K562 (cell line): Measurements from ENCODE around the gene NABP1. TPM values are rescaled to one million over a fixed set of nuclear protein-coding genes. Genes with fewer than 3 reads are reported as not detected.

Source experiments
- ATAC-seq: fragments of 200-7000 bp; cut with Tn5 transposase; 3 replicates; pipeline ENCODE4 v1.9.1; 2020; ENCODE audit warnings: moderate library complexity
- BruUV-seq: library from RNA; stranded (reverse); fragments of 400-500 nt; replicated peaks from 2 replicates; lab custom pipeline; 2021; lab: Mats Ljungman, UMichigan
- CTCF ChIA-PET: fragments of 300-600 bp; formaldehyde crosslinking; extraction: SDS; loops from one replicate; lab custom pipeline; 2021; ENCODE audit warnings: low intra/inter-chr PET ratio; lab: Yijun Ruan, JAX
- POLR2A ChIA-PET: fragments of 300-600, 350-650 bp; sonication (Branson Sonifier 250); formaldehyde crosslinking; extraction: SDS; loops from one replicate; lab custom pipeline; 2021; ENCODE audit warnings: antibody characterized with exemption, inconsistent platforms; lab: Yijun Ruan, JAX
- DNase-seq, 4 experiments: peaks; one replicate each; pipeline versions ENCODE4 v3.0.0 to v3.0.0-alpha.2; 2011 to 2018; ENCODE audit warnings: low spot score in 3 of 4, mixed read lengths in 3 of 4; ENCODE audit errors: extremely low read depth in 1 of 4
- FAIRE-seq: peaks from 2 replicates; lab custom pipeline; 2011; peaks lifted over from hg19 to GRCh38; lab: Jason Lieb, UNC
- H2AFZ ChIP-seq: 2 replicates; pipeline ENCODE4 v1.6.0; 2011; ENCODE audit warnings: low read depth, low read length, control low read depth, inconsistent platforms
- H3K27ac ChIP-seq: fragments of 200-600 bp; 3 replicates; pipeline ENCODE4 v1.8.0; 2011; ENCODE audit warnings: low read depth, mild to moderate bottlenecking, control low read depth, inconsistent platforms, low read length, moderate library complexity, mixed read lengths; ENCODE audit errors: extremely low read depth
- H3K27me3 ChIP-seq, 2 experiments: fragments of 300-600 bp in 1 of 2; 2 replicates in 1 of 2; 3 replicates in 1 of 2; pipeline versions ENCODE4 v1.6.0 to v1.8.0; 2011; ENCODE audit warnings: inconsistent platforms in 2 of 2, low read length in 2 of 2, mild to moderate bottlenecking in 1 of 2, mixed read lengths in 1 of 2, moderate library complexity in 1 of 2; ENCODE audit not compliant: control insufficient read depth in 2 of 2, insufficient read depth in 2 of 2
- H3K36me3 ChIP-seq: fragments of 300-600 bp; 3 replicates; pipeline ENCODE4 v1.8.0; 2011; ENCODE audit warnings: mild to moderate bottlenecking, low read length, inconsistent platforms; ENCODE audit not compliant: control insufficient read depth, insufficient read depth
- H3K4me1 ChIP-seq, 2 experiments: fragments of 200-600 bp in 1 of 2; replicated peaks in 1 of 2; 2 replicates in 1 of 2; 3 replicates in 1 of 2; pipeline versions ENCODE4 v1.5.1 to v1.8.0; 2011; ENCODE audit warnings: inconsistent platforms in 2 of 2, low read length in 2 of 2, mild to moderate bottlenecking in 1 of 2, mixed read lengths in 1 of 2, moderate library complexity in 1 of 2; ENCODE audit not compliant: control insufficient read depth in 2 of 2, insufficient read depth in 2 of 2
- H3K4me2 ChIP-seq: 2 replicates; pipeline ENCODE4 v1.6.1; 2011; ENCODE audit warnings: low read length, control low read depth, inconsistent platforms, mixed read lengths; ENCODE audit not compliant: insufficient read depth
- H3K4me3 ChIP-seq: fragments of 200-600 bp; sonication (generic), shearing (Covaris generic); 2 replicates; pipeline ENCODE4 v1.5.1; 2016; ENCODE audit warnings: control low read depth, inconsistent platforms
- H3K79me2 ChIP-seq: fragments of 200-600 bp; 3 replicates; pipeline ENCODE4 v1.8.0; 2011; ENCODE audit warnings: low read length, inconsistent platforms; ENCODE audit not compliant: control insufficient read depth, insufficient read depth
- H3K9ac ChIP-seq, 2 experiments: 2 replicates each; pipeline versions ENCODE4 v1.6.0 to v1.6.1; 2011; ENCODE audit warnings: low read depth in 2 of 2, low read length in 2 of 2, control low read depth in 1 of 2, inconsistent platforms in 1 of 2, mild to moderate bottlenecking in 1 of 2, mixed read lengths in 1 of 2; ENCODE audit not compliant: insufficient read depth in 1 of 2
- H3K9me1 ChIP-seq: one replicate; pipeline ENCODE4 v1.6.0; 2011; ENCODE audit warnings: inconsistent platforms, mild to moderate bottlenecking, low read length, moderate library complexity; ENCODE audit not compliant: control insufficient read depth, insufficient read depth
- H3K9me3 ChIP-seq: replicated peaks from 2 replicates; pipeline ENCODE4 v1.5.1; 2011; ENCODE audit warnings: low read depth, low read length, inconsistent platforms; ENCODE audit not compliant: control insufficient read depth, insufficient read depth
- H4K20me1 ChIP-seq: replicated peaks from 2 replicates; pipeline ENCODE4 v1.6.1; 2011; ENCODE audit warnings: low read length, inconsistent platforms, mixed read lengths; ENCODE audit not compliant: control insufficient read depth, insufficient read depth
- WGBS: fragments of 100-300 bp; shearing (Covaris generic); methylation state at CpG from one replicate; pipeline ENCODE4 v1.1.6; 2016; ENCODE audit warnings: low coverage, mixed read lengths; ENCODE audit not compliant: insufficient coverage; ENCODE audit errors: missing lambda C conversion rate; 5-methylcytosine and 5-hydroxymethylcytosine counted together
- in situ Hi-C: fragments of 300-500 bp; cut with MboI; formaldehyde crosslinking; loops from 4 replicates; pipeline ENCODE4 v1.15.0; 2018; ENCODE audit warnings: inconsistent platforms, mixed read lengths
- intact Hi-C: fragments of 100-400 bp; cut with micrococcal nuclease; formaldehyde crosslinking; loops from 2 replicates; pipeline ENCODE4 v1.14.2; 2022
- polyA plus RNA-seq, 8 experiments: library from polyadenylated mRNA; depleted of rRNA in 4 of 8; stranded (reverse) in 5 of 8; unstranded in 3 of 8; fragments of >200 nt; fragmentation: Nextera tagmentation in 2 of 8; fragmentation: Illumina TruSeq in 1 of 8; extraction: Ambion mirVana in 2 of 8; extraction: Trizol in 1 of 8; gene quantifications; 2 replicates each; pipeline versions ENCODE4 v1.2.1 to v1.2.3, GENCODE V29; 2011 to 2014; ENCODE audit warnings: inconsistent platforms in 1 of 8, missing spikeins in 1 of 8
- total RNA-seq, 7 experiments: library from RNA; depleted of rRNA in 6 of 7; stranded (reverse); fragments of >200 nt in 6 of 7; fragmentation: Illumina TruSeq in 2 of 7; extraction: Trizol in 2 of 7; gene quantifications; 2 replicates each; pipeline versions ENCODE4 v1.2.1 to v1.2.3, GENCODE V29; 2011 to 2021; ENCODE audit warnings: low replicate concordance in 1 of 7
- TF ChIP-seq, protein P1 (sequence below): fragments of 250-450 bp; sonication (Bioruptor Pico); IDR thresholded peaks from 2 replicates; pipeline ENCODE4 v1.8.0; 2022; ENCODE audit warnings: inconsistent platforms, mild to moderate bottlenecking, moderate library complexity, borderline replicate concordance
- TF ChIP-seq, protein P2 (sequence below), 3 experiments: IDR thresholded peaks in 2 of 3; conservative IDR thresholded peaks in 1 of 3; 2 replicates each; pipeline ENCODE4 v1.5.1; 2011 to 2012; ENCODE audit warnings: low read length in 3 of 3, mild to moderate bottlenecking in 3 of 3, control low read depth in 2 of 3, improper control_type of control experiment in 1 of 3, inconsistent platforms in 1 of 3, low read depth in 1 of 3, mixed read lengths in 1 of 3, moderate library complexity in 1 of 3; ENCODE audit not compliant: insufficient read depth in 2 of 3

NABP1 gene
- total and polyA plus RNA-seq, 9 of the 15 experiments (the other 6 are each of a cell fraction or from before 2014, with no cell fraction given): 12.8 to 44.0 (median 20.2) TPM

- Histone ChIP-seq H3K27me3 (no peaks in the 10 kb centered on the region), H3K4me2 (no peak overlapping the region), H3K4me3 (no peak overlapping the region), H4K20me1 (no peaks in the 10 kb centered on the region), H3K27ac (no peak overlapping the region), H3K9me3 (no peaks in the 10 kb centered on the region), H3K9ac (no peak overlapping the region), H3K4me1 (peaks cover 0 to 2% of the 10 kb centered on the region in 2 experiments; a peak in 2 of 5 replicates)
- in situ Hi-C loops (no loop called here), intact Hi-C loops (no loop called here)
- no peak for DNase-seq
- TF ChIP-seq, protein P1, sequence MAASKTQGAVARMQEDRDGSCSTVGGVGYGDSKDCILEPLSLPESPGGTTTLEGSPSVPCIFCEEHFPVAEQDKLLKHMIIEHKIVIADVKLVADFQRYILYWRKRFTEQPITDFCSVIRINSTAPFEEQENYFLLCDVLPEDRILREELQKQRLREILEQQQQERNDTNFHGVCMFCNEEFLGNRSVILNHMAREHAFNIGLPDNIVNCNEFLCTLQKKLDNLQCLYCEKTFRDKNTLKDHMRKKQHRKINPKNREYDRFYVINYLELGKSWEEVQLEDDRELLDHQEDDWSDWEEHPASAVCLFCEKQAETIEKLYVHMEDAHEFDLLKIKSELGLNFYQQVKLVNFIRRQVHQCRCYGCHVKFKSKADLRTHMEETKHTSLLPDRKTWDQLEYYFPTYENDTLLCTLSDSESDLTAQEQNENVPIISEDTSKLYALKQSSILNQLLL (CRISPR knock-in tag): no peak
- TF ChIP-seq, protein P2, sequence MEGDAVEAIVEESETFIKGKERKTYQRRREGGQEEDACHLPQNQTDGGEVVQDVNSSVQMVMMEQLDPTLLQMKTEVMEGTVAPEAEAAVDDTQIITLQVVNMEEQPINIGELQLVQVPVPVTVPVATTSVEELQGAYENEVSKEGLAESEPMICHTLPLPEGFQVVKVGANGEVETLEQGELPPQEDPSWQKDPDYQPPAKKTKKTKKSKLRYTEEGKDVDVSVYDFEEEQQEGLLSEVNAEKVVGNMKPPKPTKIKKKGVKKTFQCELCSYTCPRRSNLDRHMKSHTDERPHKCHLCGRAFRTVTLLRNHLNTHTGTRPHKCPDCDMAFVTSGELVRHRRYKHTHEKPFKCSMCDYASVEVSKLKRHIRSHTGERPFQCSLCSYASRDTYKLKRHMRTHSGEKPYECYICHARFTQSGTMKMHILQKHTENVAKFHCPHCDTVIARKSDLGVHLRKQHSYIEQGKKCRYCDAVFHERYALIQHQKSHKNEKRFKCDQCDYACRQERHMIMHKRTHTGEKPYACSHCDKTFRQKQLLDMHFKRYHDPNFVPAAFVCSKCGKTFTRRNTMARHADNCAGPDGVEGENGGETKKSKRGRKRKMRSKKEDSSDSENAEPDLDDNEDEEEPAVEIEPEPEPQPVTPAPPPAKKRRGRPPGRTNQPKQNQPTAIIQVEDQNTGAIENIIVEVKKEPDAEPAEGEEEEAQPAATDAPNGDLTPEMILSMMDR (IDR thresholded peaks at IDR 0.05 in 2 of 3, conservative IDR thresholded peaks at IDR 0.05 in 1 of 3; ENCODE audit: insufficient read depth in 2 of 3, low read depth in 1 of 3, low read length in 3 of 3): peak in 1 of 3 experiments; percentile 23; a peak in 1 of 6 replicates
- TF ChIP-seq, all 486 proteins: peak for 1
- POLR2A ChIA-PET: no interaction called here
- Histone ChIP-seq H2AFZ (no peak overlapping the region), H3K36me3 (no peaks in the 10 kb centered on the region), H3K79me2 (no peaks in the 10 kb centered on the region), H3K9me1 (no peaks in the 10 kb centered on the region)
- CTCF ChIA-PET: no interaction called here
- 57% methylated on average over 1 of the region's 1 CpG for WGBS
- no TSS peak for BruUV-seq
- peak; percentile 60 for ATAC-seq
- FAIRE-seq: no peak
Observed at GRCh38 chr2:191713837-191714236, 35.9 kb downstream of the NABP1 start.
